IPS-11a (cell line): Measurements from ENCODE around the gene TPST2.
A peak's percentile ranks its signal among the peaks of the same experiment; 100 is the strongest.

Experiments
- H3K4me3 ChIP-seq: one replicate; pipeline ENCODE4 v1.5.1; 2013; ENCODE audit warnings: low read depth, low read length, control low read depth

The TPST2 gene

GRCh38 chr22:26610996-26611395, 21.1 kb upstream of the TPST2 start:
- no peak overlapping the region for H3K4me3 ChIP-seq

DNA sequence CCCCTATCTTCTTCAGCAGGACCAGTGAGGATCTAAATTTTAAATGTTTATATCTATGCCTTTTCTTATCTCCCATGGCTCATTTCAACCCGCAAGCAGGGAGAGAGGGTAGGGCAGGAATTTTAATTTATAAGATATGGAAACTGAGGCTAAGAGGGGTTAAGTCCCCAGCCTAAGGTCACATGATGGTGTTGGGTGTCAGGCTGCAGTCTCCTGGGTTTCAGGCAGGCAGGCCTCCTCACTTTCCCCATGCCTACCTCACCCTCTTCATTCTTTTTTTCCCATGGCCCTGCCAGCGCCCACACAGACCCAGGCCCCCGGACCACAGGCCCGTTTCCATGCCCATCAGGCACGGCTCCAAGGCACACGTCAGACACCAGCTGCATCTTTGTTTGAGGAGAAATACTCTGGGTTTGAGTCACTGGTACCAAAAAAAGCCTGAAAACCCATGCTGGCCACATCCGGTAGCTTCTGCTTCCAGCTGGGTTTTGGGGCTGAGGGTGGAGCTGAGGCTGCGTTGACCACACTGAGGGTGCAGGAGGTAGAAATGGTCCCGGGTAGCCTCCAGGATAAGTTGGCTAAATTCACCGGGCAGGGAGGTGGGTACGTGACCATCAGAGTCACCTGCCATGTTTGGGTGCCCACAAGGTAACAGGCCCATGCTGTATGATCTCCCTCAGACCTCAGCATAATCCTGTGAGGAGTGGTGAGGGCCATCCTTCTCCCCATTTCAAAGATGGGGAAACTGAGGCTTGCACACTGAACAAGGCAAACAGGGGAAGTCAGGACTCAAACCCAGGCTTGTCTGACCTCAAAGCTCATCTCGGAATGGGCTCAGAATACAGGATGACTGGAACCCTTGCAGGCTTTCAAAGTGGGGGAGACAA, 20.4 kb upstream of the TPST2 start:
- no peak overlapping the region for H3K4me3 ChIP-seq

GRCh38 chr22:26609287-26609686, 19.4 kb upstream of the TPST2 start:
- no peak overlapping the region for H3K4me3 ChIP-seq

DNA sequence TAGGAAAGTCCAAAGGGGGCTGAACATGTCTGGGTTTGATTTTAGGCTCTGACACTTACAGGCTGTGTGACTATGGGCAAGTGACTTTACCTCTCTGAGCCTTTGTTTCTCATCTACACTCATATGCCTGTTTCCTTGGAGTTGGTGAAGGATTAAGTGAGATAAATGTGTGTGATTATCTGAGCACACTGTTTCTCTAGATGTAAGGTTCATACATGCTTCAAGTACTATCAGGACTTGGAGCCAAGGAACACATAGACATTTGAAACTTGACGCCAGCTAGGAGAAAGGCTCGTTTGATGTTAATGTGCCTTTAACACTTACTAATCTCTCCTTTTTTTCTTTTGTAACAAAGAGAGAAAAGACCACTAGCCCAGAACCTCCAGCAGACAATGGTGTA, 18.2 kb upstream of the TPST2 start:
- no peak overlapping the region for H3K4me3 ChIP-seq

GRCh38 chr22:26606611-26607010, 16.7 kb upstream of the TPST2 start:
- H3K4me3 ChIP-seq: no peak overlapping the region

- no peak overlapping the region for H3K4me3 ChIP-seq
Measured at GRCh38 chr22:26604368-26604767, 14.4 kb upstream of the TPST2 start.

DNA sequence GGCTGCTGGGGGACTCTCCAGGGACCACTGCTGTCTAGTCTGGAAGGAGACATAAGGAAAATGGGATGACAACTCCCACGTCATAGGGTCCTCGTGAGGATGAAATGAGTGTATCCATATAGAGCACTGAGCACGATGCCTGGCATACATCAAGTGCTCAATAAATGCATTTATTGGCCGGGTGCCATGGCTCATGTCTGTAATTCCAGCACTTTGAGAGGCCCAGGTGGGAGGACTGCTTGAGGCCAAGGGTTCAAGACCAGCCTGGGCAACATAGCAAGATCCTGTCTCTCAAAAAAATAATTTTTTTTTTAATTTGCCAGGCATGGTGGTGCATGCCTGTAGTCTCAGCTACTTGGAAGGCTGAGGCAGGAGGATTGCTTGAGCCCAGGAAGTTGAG, 12.2 kb upstream of the TPST2 start:
- H3K4me3 ChIP-seq: no peak overlapping the region

- no peak overlapping the region for H3K4me3 ChIP-seq
Measured at GRCh38 chr22:26601726-26602125, 11.8 kb upstream of the TPST2 start.

- no peak overlapping the region for H3K4me3 ChIP-seq
Measured at GRCh38 chr22:26599505-26599904, 9.6 kb upstream of the TPST2 start.

DNA sequence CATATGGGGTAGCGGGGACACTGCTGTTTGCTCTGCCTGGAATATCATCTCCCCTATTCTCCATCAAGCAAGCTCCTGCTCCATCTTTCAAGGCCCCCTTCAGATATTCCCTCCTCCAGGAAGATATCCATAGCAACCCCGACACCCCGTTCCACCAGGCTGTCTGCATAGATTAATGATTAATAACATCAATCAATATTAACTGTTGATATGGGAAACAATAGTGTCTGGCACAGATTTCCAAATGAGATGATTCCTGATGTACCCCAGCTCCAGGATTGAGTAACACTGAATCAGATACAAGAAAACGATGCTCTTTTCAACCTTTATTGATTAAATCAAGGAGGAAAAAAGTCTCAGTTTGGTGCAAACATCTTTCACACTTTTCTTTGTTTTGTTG, 7.5 kb upstream of the TPST2 start:
- no peak overlapping the region for H3K4me3 ChIP-seq

- no peak overlapping the region for H3K4me3 ChIP-seq
Measured at GRCh38 chr22:26597026-26597425, 7.1 kb upstream of the TPST2 start.

DNA sequence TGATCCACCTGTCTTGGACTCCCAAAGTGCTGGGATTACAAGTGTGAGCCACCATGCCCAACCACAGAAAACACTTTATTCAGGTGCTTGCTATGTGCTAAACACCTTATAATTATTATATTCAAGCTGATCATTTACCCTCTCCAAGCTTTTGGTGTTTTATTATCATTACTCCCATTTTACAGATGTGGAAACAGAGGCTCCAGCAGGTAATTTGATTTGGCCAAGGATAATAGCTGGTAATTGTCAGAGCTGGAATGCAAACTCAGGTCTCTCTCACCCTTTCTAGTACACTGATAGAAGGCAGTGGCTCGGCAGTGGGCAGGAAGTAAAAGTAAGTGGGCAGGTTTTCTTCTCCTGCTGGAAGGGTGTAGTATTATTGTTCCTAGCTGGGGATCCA, 3.8 kb upstream of the TPST2 start:
- no peak overlapping the region for H3K4me3 ChIP-seq

DNA sequence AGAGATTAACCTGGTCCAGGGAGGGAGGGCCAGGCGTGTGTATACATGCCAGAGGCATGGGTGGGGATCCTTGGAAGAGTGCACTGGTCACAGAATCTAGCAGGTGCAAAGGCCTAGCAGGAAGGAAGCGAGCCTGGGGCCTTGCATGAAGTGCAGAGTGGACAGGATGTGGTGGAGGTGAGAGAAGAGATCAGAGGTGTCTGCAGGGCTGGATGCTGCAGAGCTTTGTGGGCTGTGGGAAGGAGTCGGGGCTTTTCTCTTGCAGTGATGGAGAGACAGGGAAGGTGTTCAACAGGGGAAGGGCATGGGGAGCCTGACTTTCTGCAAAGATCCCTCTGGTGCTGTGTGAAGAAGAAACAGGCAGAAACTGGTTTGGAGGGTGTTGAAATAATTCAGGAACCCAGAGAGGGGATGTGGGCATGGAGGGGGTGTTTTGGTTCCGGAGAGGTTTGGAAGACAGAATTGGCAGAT, 2.5 kb upstream of the TPST2 start:
- H3K4me3 ChIP-seq: no peak overlapping the region

DNA sequence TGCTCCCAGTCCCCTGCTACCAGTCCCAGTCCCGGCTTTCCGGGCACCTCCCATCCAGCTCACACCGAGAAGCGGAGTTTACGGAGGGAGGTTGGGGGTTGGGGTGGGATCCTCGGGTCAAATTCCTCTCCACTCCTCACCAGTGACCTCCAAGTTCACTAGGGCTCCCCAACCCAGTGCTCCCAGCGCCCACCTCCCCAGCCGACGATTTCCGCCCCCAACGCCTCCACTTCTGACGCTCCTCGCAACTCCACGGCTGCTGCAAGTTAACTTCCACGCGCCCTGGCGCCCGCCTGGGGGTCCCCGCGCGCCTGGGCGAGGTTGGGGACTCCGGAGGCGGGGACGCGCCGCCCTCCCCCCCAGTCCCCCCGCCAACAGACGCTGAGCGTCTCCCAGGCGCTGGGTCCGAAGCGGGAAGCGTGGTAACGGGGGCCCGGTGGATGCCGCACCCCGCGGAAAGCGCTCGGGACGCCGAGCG, 526 bp downstream of the TPST2 start:
- peak overlapping the region; percentile 70 for H3K4me3 ChIP-seq

DNA sequence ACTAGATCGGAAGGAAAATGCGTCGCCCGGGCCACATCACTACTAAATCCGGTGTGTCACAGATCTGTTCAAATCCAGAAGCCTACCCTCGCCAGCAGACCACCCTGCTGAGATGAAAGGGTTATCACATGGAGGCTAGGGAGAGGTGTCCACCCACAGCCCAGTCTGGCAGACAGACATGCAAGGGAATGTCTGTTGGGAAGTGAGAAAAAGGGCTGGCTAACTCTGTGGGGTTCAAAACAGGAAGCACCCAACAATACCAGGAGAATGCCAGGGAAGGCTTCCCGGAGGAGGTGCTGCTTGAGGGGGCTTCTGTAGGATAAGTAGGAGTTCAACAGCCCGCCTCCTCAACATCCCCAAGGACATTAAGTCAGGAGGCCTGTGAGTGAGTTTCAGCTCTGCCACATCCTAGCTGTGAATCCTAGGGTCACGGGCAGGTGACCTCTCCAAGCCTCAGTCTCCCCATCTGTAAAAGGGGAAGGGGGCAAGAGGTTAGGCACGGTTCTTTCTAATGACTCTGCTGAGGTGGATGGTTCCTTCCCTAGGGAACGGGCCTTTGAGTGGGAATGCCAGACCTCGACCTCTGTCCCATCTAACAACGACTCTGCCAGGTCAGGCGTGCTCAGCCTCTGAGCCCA, 1.1 kb downstream of the TPST2 start:
- peak overlapping the region; percentile 70 for H3K4me3 ChIP-seq

DNA sequence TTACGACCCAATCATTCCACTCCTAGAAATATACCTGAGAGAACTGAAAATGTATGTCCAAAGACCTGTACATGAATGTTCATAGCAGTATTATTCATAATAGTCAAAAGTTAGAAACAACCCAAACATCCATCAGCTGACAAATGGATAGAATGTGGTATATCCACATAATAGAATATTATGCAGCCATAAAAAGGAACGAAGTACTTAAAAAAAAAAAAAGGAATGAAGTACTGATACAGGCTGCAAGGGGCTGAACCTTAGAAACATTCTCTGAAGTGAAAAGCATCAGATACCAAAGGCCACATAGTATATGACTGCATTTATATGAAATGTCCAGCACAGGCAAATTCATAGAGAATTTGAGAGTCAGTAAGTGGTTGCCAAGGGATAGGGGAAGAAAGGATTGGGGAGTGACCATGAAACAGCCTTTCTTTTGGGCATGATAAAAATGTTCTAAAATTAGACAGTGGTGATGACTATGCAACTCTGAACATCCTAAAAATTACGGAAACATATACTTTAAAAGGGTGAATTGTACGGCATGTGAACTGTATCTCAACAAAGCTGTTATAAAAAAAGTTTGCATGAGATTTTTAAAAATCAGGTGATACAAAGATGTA, 1.8 kb downstream of the TPST2 start:
- H3K4me3 ChIP-seq: no peak overlapping the region

DNA sequence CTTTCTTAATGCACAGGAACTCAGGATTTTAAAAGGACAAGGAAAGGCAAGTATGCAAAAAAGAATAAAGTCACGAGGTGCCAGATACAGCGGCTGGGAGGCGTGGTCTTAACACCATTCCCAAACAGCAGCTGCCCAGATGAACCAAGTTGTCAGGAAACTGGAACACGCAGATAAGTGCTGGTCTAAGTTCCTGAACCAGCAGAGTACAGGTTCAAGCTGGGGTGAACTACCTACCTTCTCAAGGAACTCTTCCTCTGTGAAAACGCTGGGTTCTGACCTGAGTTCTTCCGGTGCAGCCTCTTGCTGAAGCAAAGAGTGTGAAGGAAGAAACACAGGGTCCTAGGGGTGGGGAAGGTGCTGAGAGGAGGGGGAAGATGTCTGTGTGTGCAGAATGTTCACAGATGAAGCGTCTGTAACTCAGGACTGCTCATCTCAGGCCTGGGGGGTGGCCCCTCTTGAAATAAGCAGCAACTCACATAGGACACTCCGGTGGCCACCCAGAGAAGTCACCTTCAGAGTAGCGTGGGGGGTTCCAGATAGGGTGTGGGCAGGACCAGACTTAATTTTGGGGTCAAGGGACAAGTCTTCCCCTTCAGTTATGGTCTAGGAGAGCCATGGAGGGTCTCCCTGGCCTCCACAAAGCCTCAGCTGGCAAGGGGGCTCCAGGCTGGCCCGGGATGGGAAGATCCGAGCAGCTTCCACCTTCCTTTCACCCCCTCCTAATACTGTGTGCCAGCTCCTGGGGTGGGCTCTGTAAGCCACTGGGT, 3.2 kb downstream of the TPST2 start:
- no peak overlapping the region for H3K4me3 ChIP-seq

DNA sequence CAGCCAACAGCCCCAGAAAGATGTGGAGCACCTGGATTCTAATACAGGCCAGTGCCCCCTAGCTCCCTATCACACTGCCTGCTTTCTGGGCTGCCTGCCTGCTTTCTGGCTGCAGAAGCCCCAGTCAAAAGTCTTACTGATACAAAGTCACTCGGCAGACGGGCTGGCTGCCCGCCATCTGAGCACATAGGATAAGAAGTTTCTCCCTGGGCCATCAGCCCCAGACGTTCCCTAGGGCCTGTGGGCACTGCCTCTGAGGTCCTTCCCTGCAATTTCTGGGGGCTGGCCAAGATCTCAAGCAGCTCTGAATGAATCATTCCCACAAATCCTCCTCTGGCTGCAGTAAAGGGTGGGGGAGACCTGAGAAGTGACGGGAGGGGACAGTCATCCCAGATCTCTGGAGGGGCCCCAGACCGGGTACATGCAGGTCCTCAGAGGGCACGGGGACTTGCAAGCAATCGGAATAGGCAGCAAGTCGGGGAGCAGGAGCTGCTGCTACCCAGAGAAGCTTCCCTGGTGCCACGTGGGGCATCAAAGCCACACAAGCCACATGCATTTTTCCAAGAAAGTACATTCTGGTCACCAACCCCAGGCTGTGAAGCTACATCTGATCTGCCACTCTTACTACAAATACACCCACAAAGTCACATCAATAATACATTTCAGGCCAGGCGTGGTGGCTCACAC, 4.7 kb downstream of the TPST2 start:
- H3K4me3 ChIP-seq: no peak overlapping the region

DNA sequence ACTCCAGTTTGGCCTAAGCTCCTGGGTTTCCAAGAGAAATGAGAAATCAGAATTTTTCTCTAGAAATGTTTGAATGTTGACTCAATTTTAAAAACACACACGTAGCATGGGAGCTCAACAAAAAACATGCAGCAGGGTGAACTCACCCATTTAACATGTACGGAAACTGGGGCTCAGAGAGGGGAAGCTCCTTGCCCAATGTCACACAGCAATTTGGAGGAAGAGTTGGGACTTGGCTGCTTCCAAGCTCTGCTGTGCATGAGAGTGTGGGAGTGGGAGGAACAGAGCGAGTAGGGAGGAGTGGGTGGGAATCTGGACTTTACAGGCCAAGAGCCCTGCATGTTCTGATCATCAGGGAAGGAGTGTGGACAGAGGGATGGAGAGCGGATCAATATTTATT, 5.9 kb downstream of the TPST2 start:
- no peak overlapping the region for H3K4me3 ChIP-seq

DNA sequence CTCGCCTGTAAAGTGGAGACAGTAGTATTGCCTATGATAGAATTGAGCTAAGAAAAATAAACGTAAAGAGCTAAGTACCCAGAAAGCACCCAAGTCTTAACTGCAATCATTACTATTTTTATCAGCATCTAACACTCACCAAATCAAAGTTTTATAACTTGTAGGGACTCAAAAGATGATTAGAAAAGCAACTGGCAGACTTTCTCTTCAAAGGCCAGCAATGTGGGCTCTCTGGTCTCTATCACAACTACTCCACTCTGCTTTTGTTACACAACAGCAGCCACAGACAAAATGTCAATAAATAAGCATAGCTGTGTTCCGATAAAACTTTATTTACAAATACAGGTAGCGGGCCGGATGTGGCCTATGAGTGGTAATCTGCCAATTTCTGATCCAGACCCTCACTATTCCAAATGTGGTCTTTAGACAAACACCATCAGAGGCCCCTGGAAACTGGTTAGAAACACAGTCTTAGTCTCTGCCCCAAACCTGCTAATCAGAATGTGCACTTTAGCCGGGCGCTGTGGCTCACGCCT, 8.2 kb downstream of the TPST2 start:
- no peak overlapping the region for H3K4me3 ChIP-seq
